Gastroesophageal sphincter (tissue), 4 donors: Measurements from ENCODE around the gene REN. TPM values are rescaled to one million over a fixed set of nuclear protein-coding genes. Genes with fewer than 3 reads are reported as not detected.

Source experiments
- ATAC-seq: fragments of 150-250 bp; one replicate; pipeline ENCODE4 v1.9.1; 2016; ENCODE audit warnings: mild to moderate bottlenecking, moderate library complexity
- H3K27ac ChIP-seq, 4 donors: fragments of 200-600 bp; sonication (generic) in 3 of 4; 1 replicate in 3 of 4; 2 replicates in 1 of 4; pipeline ENCODE4 v1.5.1; 2016 to 2019
- H3K27me3 ChIP-seq: fragments of 200-600 bp; sonication (generic); one replicate; pipeline ENCODE4 v1.5.1; 2019
- H3K36me3 ChIP-seq, 2 donors: fragments of 200-600 bp; sonication (generic); one replicate each; pipeline ENCODE4 v1.5.1; 2019; ENCODE audit warnings: control low read depth in 1 of 2
- H3K4me1 ChIP-seq, 3 donors: fragments of 200-600 bp; sonication (generic); 1 replicate in 2 of 3; 2 replicates in 1 of 3; pipeline ENCODE4 v1.5.1; 2016 to 2019; ENCODE audit warnings: control low read depth in 2 of 3
- H3K4me3 ChIP-seq, 2 donors: fragments of 200-600 bp; sonication (generic); one replicate each; pipeline ENCODE4 v1.5.1; 2019; ENCODE audit warnings: mild to moderate bottlenecking in 1 of 2, moderate library complexity in 1 of 2
- H3K9me3 ChIP-seq, 3 donors: fragments of 200-600 bp; sonication (generic); one replicate each; pipeline ENCODE4 v1.5.1; 2017 to 2019; ENCODE audit warnings: control low read depth in 2 of 3
- EP300 ChIP-seq: sonication (generic); formaldehyde crosslinking; IDR thresholded peaks from one replicate; pipeline ENCODE4 v1.6.1; 2017; ENCODE audit warnings: antibody characterized with exemption, mild to moderate bottlenecking
- POLR2A ChIP-seq, 2 donors: fragments of 450-650 bp; IDR thresholded peaks; one replicate each; pipeline ENCODE4 v1.6.1; 2017; ENCODE audit warnings: antibody characterized with exemption in 2 of 2, mild to moderate bottlenecking in 2 of 2, moderate library complexity in 1 of 2
- POLR2AphosphoS5 ChIP-seq: sonication (generic); formaldehyde crosslinking; IDR thresholded peaks from one replicate; pipeline ENCODE4 v1.6.1; 2017; ENCODE audit warnings: antibody characterized with exemption
- WGBS, 2 donors: methylation state at CpG; one replicate each; pipeline ENCODE4 v1.1.5; 2018; ENCODE audit warnings: low coverage in 1 of 2; 5-methylcytosine and 5-hydroxymethylcytosine counted together
- total RNA-seq, 4 donors: library from RNA; depleted of rRNA; stranded (reverse); fragments of >200 nt; gene quantifications; one replicate each; pipeline ENCODE4 v1.1.0, GENCODE V29; 2016
- TF ChIP-seq, protein P1 (sequence below), 4 experiments: fragments of 200-600 bp in 2 of 4; fragments of 450-650 bp in 2 of 4; sonication (generic) in 1 of 4; IDR thresholded peaks; one replicate each; pipeline ENCODE4 v1.5.1; 2017 to 2019; ENCODE audit warnings: antibody characterized with exemption in 4 of 4, mild to moderate bottlenecking in 2 of 4, moderate library complexity in 2 of 4

REN gene
- total RNA-seq, 4 donors from 2014 or later = not detected

GRCh38 chr1:204124639-204125038 is 41.5 kb downstream of the REN start:
- Histone ChIP-seq H3K36me3 (peaks cover 0 to 65% of the 10 kb centered on the region in 2 donors), H3K4me1 (peaks cover 0 to 37% (median 17%) of the 10 kb centered on the region in 3 donors), H3K27ac (no peak overlapping the region), H3K27me3 (no peaks in the 10 kb centered on the region), H3K4me3 (no peak overlapping the region), H3K9me3 (no peaks in the 10 kb centered on the region)
- TF ChIP-seq EP300 (no peak), POLR2A (IDR thresholded peaks at IDR 0.05) (no peak), POLR2AphosphoS5 (no peak)
- TF ChIP-seq, protein P1, sequence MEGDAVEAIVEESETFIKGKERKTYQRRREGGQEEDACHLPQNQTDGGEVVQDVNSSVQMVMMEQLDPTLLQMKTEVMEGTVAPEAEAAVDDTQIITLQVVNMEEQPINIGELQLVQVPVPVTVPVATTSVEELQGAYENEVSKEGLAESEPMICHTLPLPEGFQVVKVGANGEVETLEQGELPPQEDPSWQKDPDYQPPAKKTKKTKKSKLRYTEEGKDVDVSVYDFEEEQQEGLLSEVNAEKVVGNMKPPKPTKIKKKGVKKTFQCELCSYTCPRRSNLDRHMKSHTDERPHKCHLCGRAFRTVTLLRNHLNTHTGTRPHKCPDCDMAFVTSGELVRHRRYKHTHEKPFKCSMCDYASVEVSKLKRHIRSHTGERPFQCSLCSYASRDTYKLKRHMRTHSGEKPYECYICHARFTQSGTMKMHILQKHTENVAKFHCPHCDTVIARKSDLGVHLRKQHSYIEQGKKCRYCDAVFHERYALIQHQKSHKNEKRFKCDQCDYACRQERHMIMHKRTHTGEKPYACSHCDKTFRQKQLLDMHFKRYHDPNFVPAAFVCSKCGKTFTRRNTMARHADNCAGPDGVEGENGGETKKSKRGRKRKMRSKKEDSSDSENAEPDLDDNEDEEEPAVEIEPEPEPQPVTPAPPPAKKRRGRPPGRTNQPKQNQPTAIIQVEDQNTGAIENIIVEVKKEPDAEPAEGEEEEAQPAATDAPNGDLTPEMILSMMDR (IDR thresholded peaks at IDR 0.05) = no peak
- 91% methylated on average over 17 of the region's 22 CpGs; no CpG with 5 or more reads in 1 of the 2 donors for whole genome bisulfite sequencing, 2 donors
- no peak for ATAC-seq

DNA sequence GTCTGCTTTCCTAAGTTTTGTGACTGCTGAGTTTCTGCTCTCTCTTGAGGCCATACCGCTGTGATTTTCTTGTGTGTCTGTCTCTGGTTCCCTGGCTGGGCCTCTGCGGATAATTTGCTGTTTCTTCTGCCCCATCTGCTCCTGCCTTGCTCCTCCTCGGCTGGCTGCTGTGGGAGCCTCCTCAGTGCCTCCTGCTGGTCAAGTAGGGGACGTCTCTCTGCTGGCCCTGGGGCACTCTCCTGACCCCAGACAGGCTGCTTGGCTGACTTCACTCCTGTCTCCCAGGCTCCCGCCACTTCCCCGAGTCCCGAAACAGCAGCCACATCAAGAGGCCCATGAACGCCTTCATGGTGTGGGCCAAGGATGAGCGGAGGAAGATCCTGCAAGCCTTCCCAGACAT is 42.8 kb downstream of the REN start:
- Histone ChIP-seq H3K27ac (no peak overlapping the region), H3K9me3 (no peaks in the 10 kb centered on the region), H3K36me3 (peaks cover 0 to 77% of the 10 kb centered on the region in 2 donors), H3K4me3 (no peak overlapping the region), H3K27me3 (no peaks in the 10 kb centered on the region), H3K4me1 (peaks cover 0 to 24% (median 8%) of the 10 kb centered on the region in 3 donors)
- WGBS, 2 donors = no CpG with 5 or more reads among the region's 9 CpGs
- TF ChIP-seq POLR2AphosphoS5 (no peak), POLR2A (IDR thresholded peaks at IDR 0.05) (no peak), EP300 (no peak)
- TF ChIP-seq, protein P1 (IDR thresholded peaks at IDR 0.05) = no peak
- ATAC-seq = no peak

GRCh38 chr1:204121840-204122555 is 44.1 kb downstream of the REN start:
- no peak for ATAC-seq
- Histone ChIP-seq H3K4me3 (no peak overlapping the region), H3K9me3 (no peaks in the 10 kb centered on the region), H3K4me1 (peaks cover 0 to 12% (median 3%) of the 10 kb centered on the region in 3 donors), H3K36me3 (peaks cover 0 to 88% of the 10 kb centered on the region in 2 donors), H3K27ac (no peak overlapping the region), H3K27me3 (no peaks in the 10 kb centered on the region)
- 75% methylated on average over 9 of the region's 17 CpGs; no CpG with 5 or more reads in 1 of the 2 donors for WGBS, 2 donors
- TF ChIP-seq EP300 = no peak
- TF ChIP-seq POLR2A (IDR thresholded peaks at IDR 0.05) = no peak
- TF ChIP-seq, protein P1 (IDR thresholded peaks at IDR 0.05) = no peak
- no peak for TF ChIP-seq POLR2AphosphoS5

GRCh38 chr1:204116539-204116938 is 49.6 kb downstream of the REN start:
- Histone ChIP-seq H3K27me3 (no peaks in the 10 kb centered on the region), H3K27ac (no peak overlapping the region), H3K4me3 (no peak overlapping the region), H3K9me3 (no peaks in the 10 kb centered on the region), H3K4me1 (peaks cover 0 to 10% (median 0%) of the 10 kb centered on the region in 3 donors), H3K36me3 (peaks cover 0 to 62% of the 10 kb centered on the region in 2 donors)
- no peak for ATAC-seq
- no peak for TF ChIP-seq POLR2A (IDR thresholded peaks at IDR 0.05)
- TF ChIP-seq POLR2AphosphoS5 = no peak
- TF ChIP-seq EP300 = no peak
- TF ChIP-seq, protein P1 (IDR thresholded peaks at IDR 0.05) = no peak
- no CpG with 5 or more reads among the region's 4 CpGs for WGBS, 2 donors

GRCh38 chr1:204115116-204115515 is 51.0 kb downstream of the REN start:
- WGBS, 2 donors = 60 to 69% methylated on average over 1 to 3 of the region's 4 CpGs
- H3K36me3 ChIP-seq = peaks cover 0 to 50% of the 10 kb centered on the region in 2 donors
- peaks cover 0 to 10% (median 0%) of the 10 kb centered on the region in 3 donors for H3K4me1 ChIP-seq
- H3K27me3 ChIP-seq = no peaks in the 10 kb centered on the region
- ATAC-seq = no peak
- no peak overlapping the region for H3K4me3 ChIP-seq
- H3K9me3 ChIP-seq = no peaks in the 10 kb centered on the region
- no peak for TF ChIP-seq POLR2A (IDR thresholded peaks at IDR 0.05)
- TF ChIP-seq POLR2AphosphoS5 = no peak
- no peak for TF ChIP-seq EP300
- TF ChIP-seq, protein P1 (IDR thresholded peaks at IDR 0.05) = no peak
- no peak overlapping the region for H3K27ac ChIP-seq
